Liver (tissue), 9 donors: Measurements from ENCODE around the gene TEX264. TPM values are rescaled to one million over a fixed set of nuclear protein-coding genes. Genes with fewer than 3 reads are reported as not detected.

ENCODE experiments used
- DNase-seq: peaks from one replicate; pipeline ENCODE4 v3.0.0-alpha.2; 2017; ENCODE audit warnings: low spot score
- H3K27ac ChIP-seq, 2 donors: one replicate each; pipeline ENCODE4 v1.7.0; 2013; ENCODE audit warnings: inconsistent platforms in 2 of 2, low read length in 2 of 2, control low read depth in 1 of 2, low read depth in 1 of 2, mild to moderate bottlenecking in 1 of 2
- H3K27me3 ChIP-seq, 4 donors: one replicate each; pipeline versions ENCODE4 v1.6.1 to v1.7.0; 2013; ENCODE audit warnings: low read length in 3 of 4, inconsistent platforms in 1 of 4, mild to moderate bottlenecking in 1 of 4, moderate library complexity in 1 of 4; ENCODE audit not compliant: control insufficient read depth in 4 of 4, insufficient read depth in 4 of 4
- H3K36me3 ChIP-seq, 4 donors: one replicate each; pipeline versions ENCODE4 v1.6.1 to v1.7.0; 2013; ENCODE audit warnings: low read length in 3 of 4, mild to moderate bottlenecking in 3 of 4, low read depth in 1 of 4, moderate library complexity in 1 of 4; ENCODE audit not compliant: control insufficient read depth in 4 of 4, insufficient read depth in 3 of 4
- H3K4me1 ChIP-seq, 4 donors: one replicate each; pipeline versions ENCODE4 v1.6.1 to v1.7.0; 2013; ENCODE audit warnings: low read length in 3 of 4, mild to moderate bottlenecking in 3 of 4, moderate library complexity in 1 of 4; ENCODE audit not compliant: control insufficient read depth in 4 of 4, insufficient read depth in 4 of 4
- H3K4me3 ChIP-seq, 3 donors: one replicate each; pipeline versions ENCODE4 v1.6.1 to v1.7.0; 2013; ENCODE audit warnings: low read length in 3 of 3, control low read depth in 1 of 3, low read depth in 1 of 3, mild to moderate bottlenecking in 1 of 3
- H3K9ac ChIP-seq, 2 donors: one replicate each; pipeline ENCODE4 v1.7.0; 2013; ENCODE audit warnings: low read length in 2 of 2, mild to moderate bottlenecking in 2 of 2, moderate library complexity in 2 of 2, control low read depth in 1 of 2, low read depth in 1 of 2
- H3K9me3 ChIP-seq, 4 donors: one replicate each; pipeline versions ENCODE4 v1.6.1 to v1.7.0; 2013; ENCODE audit warnings: low read length in 3 of 4; ENCODE audit not compliant: control insufficient read depth in 4 of 4
- EGR1 ChIP-seq, 2 donors: IDR thresholded peaks; 2 replicates each; pipeline ENCODE4 v1.6.1; 2016 to 2018; ENCODE audit warnings: antibody characterized with exemption in 2 of 2, low read depth in 2 of 2
- FOXA1 ChIP-seq: IDR thresholded peaks from 2 replicates; pipeline ENCODE4 v1.6.1; 2016; ENCODE audit warnings: antibody characterized with exemption
- FOXA2 ChIP-seq: IDR thresholded peaks from 2 replicates; pipeline ENCODE4 v1.6.1; 2016; ENCODE audit warnings: antibody characterized with exemption
- GABPA ChIP-seq, 2 donors: IDR thresholded peaks in 1 of 2; conservative IDR thresholded peaks in 1 of 2; 2 replicates each; pipeline ENCODE4 v1.6.1; 2016; ENCODE audit warnings: antibody characterized with exemption in 2 of 2, mild to moderate bottlenecking in 1 of 2, moderate library complexity in 1 of 2
- HNF4A ChIP-seq, 2 donors: conservative IDR thresholded peaks; 2 replicates each; pipeline ENCODE4 v1.6.1; 2016; ENCODE audit warnings: antibody characterized with exemption in 2 of 2, mild to moderate bottlenecking in 2 of 2
- HNF4G ChIP-seq: IDR thresholded peaks from 2 replicates; pipeline ENCODE4 v1.6.1; 2016; ENCODE audit warnings: antibody characterized with exemption
- JUND ChIP-seq, 2 donors: IDR thresholded peaks; 2 replicates each; pipeline ENCODE4 v1.6.1; 2016; ENCODE audit warnings: antibody characterized with exemption in 2 of 2
- MAX ChIP-seq: IDR thresholded peaks from 2 replicates; pipeline ENCODE4 v1.6.1; 2016; ENCODE audit warnings: antibody characterized with exemption
- NR2F2 ChIP-seq: IDR thresholded peaks from 2 replicates; pipeline ENCODE4 v1.6.1; 2016; ENCODE audit warnings: antibody characterized with exemption
- RAD21 ChIP-seq, 2 donors: IDR thresholded peaks; 2 replicates each; pipeline ENCODE4 v1.6.1; 2016; ENCODE audit warnings: antibody characterized with exemption in 2 of 2, mild to moderate bottlenecking in 2 of 2
- REST ChIP-seq: IDR thresholded peaks from 2 replicates; pipeline ENCODE4 v1.6.1; 2016; ENCODE audit warnings: antibody characterized with exemption, mild to moderate bottlenecking
- RXRA ChIP-seq, 2 donors: IDR thresholded peaks; 2 replicates each; pipeline ENCODE4 v1.6.1; 2017 to 2018; ENCODE audit warnings: antibody characterized with exemption in 2 of 2, mild to moderate bottlenecking in 1 of 2
- SP1 ChIP-seq: IDR thresholded peaks from 2 replicates; pipeline ENCODE4 v1.6.1; 2018; ENCODE audit warnings: antibody characterized with exemption, mild to moderate bottlenecking
- TAF1 ChIP-seq: conservative IDR thresholded peaks from 2 replicates; pipeline ENCODE4 v1.6.1; 2016; ENCODE audit warnings: antibody characterized with exemption, mild to moderate bottlenecking
- YY1 ChIP-seq: IDR thresholded peaks from 2 replicates; pipeline ENCODE4 v1.6.1; 2016; ENCODE audit warnings: antibody characterized with exemption, mild to moderate bottlenecking
- WGBS: extraction: QIAGEN DNeasy Blood & Tissue Kit; methylation state at CpG from one replicate; pipeline ENCODE4 v1.1.7; 2013; 5-methylcytosine and 5-hydroxymethylcytosine counted together
- polyA plus RNA-seq, 2 donors: library from polyadenylated mRNA; stranded (reverse) in 1 of 2; unstranded in 1 of 2; fragments of 200-250 nt in 1 of 2; fragments of >200 nt in 1 of 2; fragmentation: Nextera tagmentation in 1 of 2; extraction: Ambion mirVana in 1 of 2; gene quantifications; one replicate each; pipeline versions ENCODE4 v1.2.1 to v1.2.3, GENCODE V29; 2013 to 2015
- total RNA-seq, 2 donors: library from RNA; depleted of rRNA; stranded (reverse); fragments of >200 nt; gene quantifications; one replicate each; pipeline ENCODE4 v1.2.3, GENCODE V29; 2014
- TF ChIP-seq, protein P1 (sequence below): IDR thresholded peaks from 2 replicates; pipeline ENCODE4 v1.6.1; 2016; ENCODE audit warnings: antibody characterized with exemption
- TF ChIP-seq, protein P2 (sequence below): IDR thresholded peaks from 2 replicates; pipeline ENCODE4 v1.6.1; 2016; ENCODE audit warnings: antibody characterized with exemption
- TF ChIP-seq, protein P3 (sequence below): fragments of 150-350 bp; IDR thresholded peaks from 2 replicates; pipeline ENCODE4 v1.5.1; 2017; ENCODE audit warnings: improper control_type of control experiment, low read depth, low read length; ENCODE audit not compliant: missing input control
- donor health status: healthy.
- donor health status: healthy.
- donor health status: healthy.
- donor health status: healthy.
- donor health status: healthy.

The TEX264 gene
- total and polyA plus RNA-seq, 4 donors, result 21.2 to 48.4 (median 35.6) TPM

DNA sequence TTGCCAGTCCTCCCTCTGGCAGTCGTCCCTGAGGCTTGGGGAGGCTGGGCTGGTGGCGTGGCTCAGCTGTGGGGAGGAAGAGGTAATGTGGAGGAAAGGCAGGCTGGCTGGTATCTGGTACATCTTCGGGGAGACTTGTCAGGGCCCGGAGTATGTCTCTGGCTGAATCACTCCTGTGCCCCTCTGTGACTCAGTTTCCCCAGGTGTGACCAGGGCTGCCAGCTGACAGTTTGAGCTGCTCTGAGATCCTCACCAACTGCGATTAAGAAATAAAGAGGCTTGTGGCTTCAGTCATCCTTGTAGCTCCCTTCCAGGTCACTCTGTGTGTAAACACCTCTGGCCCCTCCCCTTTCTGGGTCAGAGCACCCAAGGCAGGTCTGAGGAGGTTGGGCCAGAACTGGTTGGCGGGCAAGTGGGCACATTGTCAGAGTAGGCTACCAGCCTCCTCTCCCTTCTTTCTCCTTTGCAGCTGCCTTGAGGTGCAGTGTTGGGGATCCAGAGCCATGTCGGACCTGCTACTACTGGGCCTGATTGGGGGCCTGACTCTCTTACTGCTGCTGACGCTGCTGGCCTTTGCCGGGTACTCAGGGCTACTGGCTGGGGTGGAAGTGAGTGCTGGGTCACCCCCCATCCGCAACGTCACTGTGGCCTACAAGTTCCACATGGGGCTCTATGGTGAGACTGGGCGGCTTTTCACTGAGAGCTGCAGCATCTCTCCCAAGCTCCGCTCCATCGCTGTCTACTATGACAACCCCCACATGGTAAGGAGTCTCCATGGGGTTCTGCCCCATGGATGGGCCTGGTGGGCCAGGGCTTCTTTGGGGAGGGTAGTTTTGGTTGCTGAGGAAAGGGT lies 3.0 kb downstream of the TEX264 start:
- Histone ChIP-seq H3K36me3 (peaks cover 0 to 22% (median 2%) of the 10 kb centered on the region in 4 donors), H3K27me3 (no peaks in the 10 kb centered on the region), H3K27ac (no peak overlapping the region), H3K4me3 (no peak overlapping the region), H3K4me1 (peaks cover 4 to 43% (median 36%) of the 10 kb centered on the region in 4 donors), H3K9ac (no peak overlapping the region), H3K9me3 (no peaks in the 10 kb centered on the region)
- 89% methylated on average over 14 of the region's 14 CpGs for WGBS
- TF ChIP-seq GABPA (IDR thresholded peaks at IDR 0.05 in 1 of 2, conservative IDR thresholded peaks at IDR 0.05 in 1 of 2) (no peak), HNF4A (conservative IDR thresholded peaks at IDR 0.05) (no peak), YY1 (no peak), EGR1 (IDR thresholded peaks at IDR 0.05; ENCODE audit: low read depth in 2 of 2) (no peak), TAF1 (no peak), RXRA (IDR thresholded peaks at IDR 0.05) (no peak), FOXA1 (no peak), SP1 (no peak), HNF4G (no peak), MAX (no peak), JUND (IDR thresholded peaks at IDR 0.05) (no peak), NR2F2 (no peak), REST (no peak), RAD21 (IDR thresholded peaks at IDR 0.05) (no peak), FOXA2 (no peak)
- TF ChIP-seq, protein P1, sequence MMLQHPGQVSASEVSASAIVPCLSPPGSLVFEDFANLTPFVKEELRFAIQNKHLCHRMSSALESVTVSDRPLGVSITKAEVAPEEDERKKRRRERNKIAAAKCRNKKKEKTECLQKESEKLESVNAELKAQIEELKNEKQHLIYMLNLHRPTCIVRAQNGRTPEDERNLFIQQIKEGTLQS, result no peak
- TF ChIP-seq, protein P2, sequence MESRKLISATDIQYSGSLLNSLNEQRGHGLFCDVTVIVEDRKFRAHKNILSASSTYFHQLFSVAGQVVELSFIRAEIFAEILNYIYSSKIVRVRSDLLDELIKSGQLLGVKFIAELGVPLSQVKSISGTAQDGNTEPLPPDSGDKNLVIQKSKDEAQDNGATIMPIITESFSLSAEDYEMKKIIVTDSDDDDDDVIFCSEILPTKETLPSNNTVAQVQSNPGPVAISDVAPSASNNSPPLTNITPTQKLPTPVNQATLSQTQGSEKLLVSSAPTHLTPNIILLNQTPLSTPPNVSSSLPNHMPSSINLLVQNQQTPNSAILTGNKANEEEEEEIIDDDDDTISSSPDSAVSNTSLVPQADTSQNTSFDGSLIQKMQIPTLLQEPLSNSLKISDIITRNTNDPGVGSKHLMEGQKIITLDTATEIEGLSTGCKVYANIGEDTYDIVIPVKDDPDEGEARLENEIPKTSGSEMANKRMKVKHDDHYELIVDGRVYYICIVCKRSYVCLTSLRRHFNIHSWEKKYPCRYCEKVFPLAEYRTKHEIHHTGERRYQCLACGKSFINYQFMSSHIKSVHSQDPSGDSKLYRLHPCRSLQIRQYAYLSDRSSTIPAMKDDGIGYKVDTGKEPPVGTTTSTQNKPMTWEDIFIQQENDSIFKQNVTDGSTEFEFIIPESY, result no peak
- TF ChIP-seq, protein P3, sequence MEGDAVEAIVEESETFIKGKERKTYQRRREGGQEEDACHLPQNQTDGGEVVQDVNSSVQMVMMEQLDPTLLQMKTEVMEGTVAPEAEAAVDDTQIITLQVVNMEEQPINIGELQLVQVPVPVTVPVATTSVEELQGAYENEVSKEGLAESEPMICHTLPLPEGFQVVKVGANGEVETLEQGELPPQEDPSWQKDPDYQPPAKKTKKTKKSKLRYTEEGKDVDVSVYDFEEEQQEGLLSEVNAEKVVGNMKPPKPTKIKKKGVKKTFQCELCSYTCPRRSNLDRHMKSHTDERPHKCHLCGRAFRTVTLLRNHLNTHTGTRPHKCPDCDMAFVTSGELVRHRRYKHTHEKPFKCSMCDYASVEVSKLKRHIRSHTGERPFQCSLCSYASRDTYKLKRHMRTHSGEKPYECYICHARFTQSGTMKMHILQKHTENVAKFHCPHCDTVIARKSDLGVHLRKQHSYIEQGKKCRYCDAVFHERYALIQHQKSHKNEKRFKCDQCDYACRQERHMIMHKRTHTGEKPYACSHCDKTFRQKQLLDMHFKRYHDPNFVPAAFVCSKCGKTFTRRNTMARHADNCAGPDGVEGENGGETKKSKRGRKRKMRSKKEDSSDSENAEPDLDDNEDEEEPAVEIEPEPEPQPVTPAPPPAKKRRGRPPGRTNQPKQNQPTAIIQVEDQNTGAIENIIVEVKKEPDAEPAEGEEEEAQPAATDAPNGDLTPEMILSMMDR, result no peak
- no peak for DNase-seq
